Measurements from ENCODE around the gene EML6. TPM values are rescaled to one million over a fixed set of nuclear protein-coding genes. Genes with fewer than 3 reads are reported as not detected.

Gene EML6
- total and polyA plus RNA-seq, 2 experiments from 2014 or later: 2.7 to 6.2 TPM

DNA sequence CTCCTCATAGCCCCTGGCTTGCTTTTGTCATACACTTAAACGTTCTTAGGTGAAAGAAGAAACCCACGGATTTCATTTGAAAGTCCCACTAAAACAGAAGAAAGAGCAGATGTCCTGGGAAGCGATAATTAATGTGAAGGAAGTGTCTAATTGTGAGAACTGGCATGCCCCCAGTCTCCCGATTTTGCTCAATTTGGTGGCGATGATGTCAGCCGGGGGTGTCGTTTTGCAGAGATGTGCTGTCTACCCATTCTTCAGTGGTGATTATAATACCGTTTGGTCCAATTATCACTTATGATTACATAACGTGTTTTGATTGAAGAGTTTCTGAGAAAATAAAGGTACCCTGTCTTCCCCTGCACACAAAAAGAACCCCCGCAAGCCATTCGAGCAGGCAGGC, 223.7 kb downstream of the EML6 start:
- DNase-seq (ENCODE audit: low spot score): no peak
- Mint-ChIP-seq H3K27me3 (ENCODE audit: insufficient read depth, low read depth, poor library complexity) (peaks cover 17% of the 10 kb centered on the region), H3K27ac (no peak overlapping the region), H3K4me3 (no peak overlapping the region), H3K36me3 (ENCODE audit: low read depth) (peaks cover 4% of the 10 kb centered on the region), H3K9me3 (peaks cover 13% of the 10 kb centered on the region), H3K4me1 (peaks cover 3% of the 10 kb centered on the region; the same call in 2 of the 3 replicates)
- Histone ChIP-seq H3K36me3 (ENCODE audit: insufficient read depth) (no peaks in the 10 kb centered on the region), H3K9me2 (ENCODE audit: insufficient read depth) (no peaks in the 10 kb centered on the region; the same call in 1 of the 2 replicates), H3K79me2 (replicated peaks; ENCODE audit: insufficient read depth) (no peaks in the 10 kb centered on the region), H3K4me2 (no peak overlapping the region), H3F3A (replicated peaks; ENCODE audit: low read depth) (no peaks in the 10 kb centered on the region), H3K4me3 (no peak overlapping the region), H3K27ac (ENCODE audit: low read depth) (no peak overlapping the region), H3K27me3 (ENCODE audit: insufficient read depth) (no peaks in the 10 kb centered on the region), H4K20me1 (replicated peaks; ENCODE audit: insufficient read depth) (no peaks in the 10 kb centered on the region), H2AFZ (peak overlapping the region; percentile 32; the same call in 1 of the 2 replicates), H3K4me1 (ENCODE audit: insufficient read depth) (no peaks in the 10 kb centered on the region)
- TF ChIP-seq JUNB (IDR thresholded peaks at IDR 0.05; ENCODE audit: unreplicated experiment) (no peak), EZH2phosphoT487 (IDR thresholded peaks at IDR 0.05; ENCODE audit: unreplicated experiment) (no peak), ZNF114 (CRISPR knock-in tag; IDR thresholded peaks at IDR 0.05) (no peak), NANOG (IDR thresholded peaks at IDR 0.05; ENCODE audit: borderline replicate concordance) (no peak), STAT1 (IDR thresholded peaks at IDR 0.05; ENCODE audit: unreplicated experiment) (no peak)
- TF ChIP-seq, protein P1, sequence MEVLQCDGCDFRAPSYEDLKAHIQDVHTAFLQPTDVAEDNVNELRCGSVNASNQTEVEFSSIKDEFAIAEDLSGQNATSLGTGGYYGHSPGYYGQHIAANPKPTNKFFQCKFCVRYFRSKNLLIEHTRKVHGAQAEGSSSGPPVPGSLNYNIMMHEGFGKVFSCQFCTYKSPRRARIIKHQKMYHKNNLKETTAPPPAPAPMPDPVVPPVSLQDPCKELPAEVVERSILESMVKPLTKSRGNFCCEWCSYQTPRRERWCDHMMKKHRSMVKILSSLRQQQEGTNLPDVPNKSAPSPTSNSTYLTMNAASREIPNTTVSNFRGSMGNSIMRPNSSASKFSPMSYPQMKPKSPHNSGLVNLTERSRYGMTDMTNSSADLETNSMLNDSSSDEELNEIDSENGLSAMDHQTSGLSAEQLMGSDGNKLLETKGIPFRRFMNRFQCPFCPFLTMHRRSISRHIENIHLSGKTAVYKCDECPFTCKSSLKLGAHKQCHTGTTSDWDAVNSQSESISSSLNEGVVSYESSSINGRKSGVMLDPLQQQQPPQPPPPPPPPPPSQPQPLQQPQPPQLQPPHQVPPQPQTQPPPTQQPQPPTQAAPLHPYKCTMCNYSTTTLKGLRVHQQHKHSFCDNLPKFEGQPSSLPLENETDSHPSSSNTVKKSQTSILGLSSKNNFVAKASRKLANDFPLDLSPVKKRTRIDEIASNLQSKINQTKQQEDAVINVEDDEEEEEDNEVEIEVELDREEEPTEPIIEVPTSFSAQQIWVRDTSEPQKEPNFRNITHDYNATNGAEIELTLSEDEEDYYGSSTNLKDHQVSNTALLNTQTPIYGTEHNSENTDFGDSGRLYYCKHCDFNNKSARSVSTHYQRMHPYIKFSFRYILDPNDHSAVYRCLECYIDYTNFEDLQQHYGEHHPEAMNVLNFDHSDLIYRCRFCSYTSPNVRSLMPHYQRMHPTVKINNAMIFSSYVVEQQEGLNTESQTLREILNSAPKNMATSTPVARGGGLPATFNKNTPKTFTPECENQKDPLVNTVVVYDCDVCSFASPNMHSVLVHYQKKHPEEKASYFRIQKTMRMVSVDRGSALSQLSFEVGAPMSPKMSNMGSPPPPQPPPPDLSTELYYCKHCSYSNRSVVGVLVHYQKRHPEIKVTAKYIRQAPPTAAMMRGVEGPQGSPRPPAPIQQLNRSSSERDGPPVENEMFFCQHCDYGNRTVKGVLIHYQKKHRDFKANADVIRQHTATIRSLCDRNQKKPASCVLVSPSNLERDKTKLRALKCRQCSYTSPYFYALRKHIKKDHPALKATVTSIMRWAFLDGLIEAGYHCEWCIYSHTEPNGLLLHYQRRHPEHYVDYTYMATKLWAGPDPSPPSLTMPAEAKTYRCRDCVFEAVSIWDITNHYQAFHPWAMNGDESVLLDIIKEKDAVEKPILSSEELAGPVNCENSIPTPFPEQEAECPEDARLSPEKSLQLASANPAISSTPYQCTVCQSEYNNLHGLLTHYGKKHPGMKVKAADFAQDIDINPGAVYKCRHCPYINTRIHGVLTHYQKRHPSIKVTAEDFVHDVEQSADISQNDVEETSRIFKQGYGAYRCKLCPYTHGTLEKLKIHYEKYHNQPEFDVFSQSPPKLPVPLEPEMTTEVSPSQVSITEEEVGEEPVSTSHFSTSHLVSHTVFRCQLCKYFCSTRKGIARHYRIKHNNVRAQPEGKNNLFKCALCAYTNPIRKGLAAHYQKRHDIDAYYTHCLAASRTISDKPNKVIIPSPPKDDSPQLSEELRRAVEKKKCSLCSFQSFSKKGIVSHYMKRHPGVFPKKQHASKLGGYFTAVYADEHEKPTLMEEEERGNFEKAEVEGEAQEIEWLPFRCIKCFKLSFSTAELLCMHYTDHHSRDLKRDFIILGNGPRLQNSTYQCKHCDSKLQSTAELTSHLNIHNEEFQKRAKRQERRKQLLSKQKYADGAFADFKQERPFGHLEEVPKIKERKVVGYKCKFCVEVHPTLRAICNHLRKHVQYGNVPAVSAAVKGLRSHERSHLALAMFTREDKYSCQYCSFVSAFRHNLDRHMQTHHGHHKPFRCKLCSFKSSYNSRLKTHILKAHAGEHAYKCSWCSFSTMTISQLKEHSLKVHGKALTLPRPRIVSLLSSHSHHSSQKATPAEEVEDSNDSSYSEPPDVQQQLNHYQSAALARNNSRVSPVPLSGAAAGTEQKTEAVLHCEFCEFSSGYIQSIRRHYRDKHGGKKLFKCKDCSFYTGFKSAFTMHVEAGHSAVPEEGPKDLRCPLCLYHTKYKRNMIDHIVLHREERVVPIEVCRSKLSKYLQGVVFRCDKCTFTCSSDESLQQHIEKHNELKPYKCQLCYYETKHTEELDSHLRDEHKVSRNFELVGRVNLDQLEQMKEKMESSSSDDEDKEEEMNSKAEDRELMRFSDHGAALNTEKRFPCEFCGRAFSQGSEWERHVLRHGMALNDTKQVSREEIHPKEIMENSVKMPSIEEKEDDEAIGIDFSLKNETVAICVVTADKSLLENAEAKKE (CRISPR knock-in tag; IDR thresholded peaks at IDR 0.05): no peak
- TF ChIP-seq, protein P2, sequence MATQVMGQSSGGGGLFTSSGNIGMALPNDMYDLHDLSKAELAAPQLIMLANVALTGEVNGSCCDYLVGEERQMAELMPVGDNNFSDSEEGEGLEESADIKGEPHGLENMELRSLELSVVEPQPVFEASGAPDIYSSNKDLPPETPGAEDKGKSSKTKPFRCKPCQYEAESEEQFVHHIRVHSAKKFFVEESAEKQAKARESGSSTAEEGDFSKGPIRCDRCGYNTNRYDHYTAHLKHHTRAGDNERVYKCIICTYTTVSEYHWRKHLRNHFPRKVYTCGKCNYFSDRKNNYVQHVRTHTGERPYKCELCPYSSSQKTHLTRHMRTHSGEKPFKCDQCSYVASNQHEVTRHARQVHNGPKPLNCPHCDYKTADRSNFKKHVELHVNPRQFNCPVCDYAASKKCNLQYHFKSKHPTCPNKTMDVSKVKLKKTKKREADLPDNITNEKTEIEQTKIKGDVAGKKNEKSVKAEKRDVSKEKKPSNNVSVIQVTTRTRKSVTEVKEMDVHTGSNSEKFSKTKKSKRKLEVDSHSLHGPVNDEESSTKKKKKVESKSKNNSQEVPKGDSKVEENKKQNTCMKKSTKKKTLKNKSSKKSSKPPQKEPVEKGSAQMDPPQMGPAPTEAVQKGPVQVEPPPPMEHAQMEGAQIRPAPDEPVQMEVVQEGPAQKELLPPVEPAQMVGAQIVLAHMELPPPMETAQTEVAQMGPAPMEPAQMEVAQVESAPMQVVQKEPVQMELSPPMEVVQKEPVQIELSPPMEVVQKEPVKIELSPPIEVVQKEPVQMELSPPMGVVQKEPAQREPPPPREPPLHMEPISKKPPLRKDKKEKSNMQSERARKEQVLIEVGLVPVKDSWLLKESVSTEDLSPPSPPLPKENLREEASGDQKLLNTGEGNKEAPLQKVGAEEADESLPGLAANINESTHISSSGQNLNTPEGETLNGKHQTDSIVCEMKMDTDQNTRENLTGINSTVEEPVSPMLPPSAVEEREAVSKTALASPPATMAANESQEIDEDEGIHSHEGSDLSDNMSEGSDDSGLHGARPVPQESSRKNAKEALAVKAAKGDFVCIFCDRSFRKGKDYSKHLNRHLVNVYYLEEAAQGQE (IDR thresholded peaks at IDR 0.05; ENCODE audit: unreplicated experiment): no peak
- ATAC-seq: no peak

Measured in GM23338 (cell line).